K562 (cell line): ENCODE data around the gene CPNE9. TPM values are rescaled to one million over a fixed set of nuclear protein-coding genes. Genes with fewer than 3 reads are reported as not detected.

Experiments
- ATAC-seq: fragments of 200-7000 bp; cut with Tn5 transposase; 3 replicates; pipeline ENCODE4 v1.9.1; 2020; ENCODE audit warnings: moderate library complexity
- BruUV-seq: library from RNA; stranded (reverse); fragments of 400-500 nt; replicated peaks from 2 replicates; lab custom pipeline; 2021; lab: Mats Ljungman, UMichigan
- CTCF ChIA-PET: fragments of 300-600 bp; formaldehyde crosslinking; extraction: SDS; loops from one replicate; lab custom pipeline; 2021; ENCODE audit warnings: low intra/inter-chr PET ratio; lab: Yijun Ruan, JAX
- POLR2A ChIA-PET: fragments of 300-600, 350-650 bp; sonication (Branson Sonifier 250); formaldehyde crosslinking; extraction: SDS; loops from one replicate; lab custom pipeline; 2021; ENCODE audit warnings: antibody characterized with exemption, inconsistent platforms; lab: Yijun Ruan, JAX
- DNase-seq, 4 experiments: peaks; one replicate each; pipeline versions ENCODE4 v3.0.0 to v3.0.0-alpha.2; 2011 to 2018; ENCODE audit warnings: low spot score in 3 of 4, mixed read lengths in 3 of 4; ENCODE audit errors: extremely low read depth in 1 of 4
- FAIRE-seq: peaks from 2 replicates; lab custom pipeline; 2011; peaks lifted over from hg19 to GRCh38; lab: Jason Lieb, UNC
- H2AFZ ChIP-seq: 2 replicates; pipeline ENCODE4 v1.6.0; 2011; ENCODE audit warnings: low read depth, low read length, control low read depth, inconsistent platforms
- H3K27ac ChIP-seq: fragments of 200-600 bp; 3 replicates; pipeline ENCODE4 v1.8.0; 2011; ENCODE audit warnings: low read depth, mild to moderate bottlenecking, control low read depth, inconsistent platforms, low read length, moderate library complexity, mixed read lengths; ENCODE audit errors: extremely low read depth
- H3K27me3 ChIP-seq, 2 experiments: fragments of 300-600 bp in 1 of 2; 2 replicates in 1 of 2; 3 replicates in 1 of 2; pipeline versions ENCODE4 v1.6.0 to v1.8.0; 2011; ENCODE audit warnings: inconsistent platforms in 2 of 2, low read length in 2 of 2, mild to moderate bottlenecking in 1 of 2, mixed read lengths in 1 of 2, moderate library complexity in 1 of 2; ENCODE audit not compliant: control insufficient read depth in 2 of 2, insufficient read depth in 2 of 2
- H3K36me3 ChIP-seq: fragments of 300-600 bp; 3 replicates; pipeline ENCODE4 v1.8.0; 2011; ENCODE audit warnings: mild to moderate bottlenecking, low read length, inconsistent platforms; ENCODE audit not compliant: control insufficient read depth, insufficient read depth
- H3K4me1 ChIP-seq, 2 experiments: fragments of 200-600 bp in 1 of 2; replicated peaks in 1 of 2; 2 replicates in 1 of 2; 3 replicates in 1 of 2; pipeline versions ENCODE4 v1.5.1 to v1.8.0; 2011; ENCODE audit warnings: inconsistent platforms in 2 of 2, low read length in 2 of 2, mild to moderate bottlenecking in 1 of 2, mixed read lengths in 1 of 2, moderate library complexity in 1 of 2; ENCODE audit not compliant: control insufficient read depth in 2 of 2, insufficient read depth in 2 of 2
- H3K4me2 ChIP-seq: 2 replicates; pipeline ENCODE4 v1.6.1; 2011; ENCODE audit warnings: low read length, control low read depth, inconsistent platforms, mixed read lengths; ENCODE audit not compliant: insufficient read depth
- H3K4me3 ChIP-seq: fragments of 200-600 bp; sonication (generic), shearing (Covaris generic); 2 replicates; pipeline ENCODE4 v1.5.1; 2016; ENCODE audit warnings: control low read depth, inconsistent platforms
- H3K79me2 ChIP-seq: fragments of 200-600 bp; 3 replicates; pipeline ENCODE4 v1.8.0; 2011; ENCODE audit warnings: low read length, inconsistent platforms; ENCODE audit not compliant: control insufficient read depth, insufficient read depth
- H3K9ac ChIP-seq, 2 experiments: 2 replicates each; pipeline versions ENCODE4 v1.6.0 to v1.6.1; 2011; ENCODE audit warnings: low read depth in 2 of 2, low read length in 2 of 2, control low read depth in 1 of 2, inconsistent platforms in 1 of 2, mild to moderate bottlenecking in 1 of 2, mixed read lengths in 1 of 2; ENCODE audit not compliant: insufficient read depth in 1 of 2
- H3K9me1 ChIP-seq: one replicate; pipeline ENCODE4 v1.6.0; 2011; ENCODE audit warnings: inconsistent platforms, mild to moderate bottlenecking, low read length, moderate library complexity; ENCODE audit not compliant: control insufficient read depth, insufficient read depth
- H3K9me3 ChIP-seq: replicated peaks from 2 replicates; pipeline ENCODE4 v1.5.1; 2011; ENCODE audit warnings: low read depth, low read length, inconsistent platforms; ENCODE audit not compliant: control insufficient read depth, insufficient read depth
- H4K20me1 ChIP-seq: replicated peaks from 2 replicates; pipeline ENCODE4 v1.6.1; 2011; ENCODE audit warnings: low read length, inconsistent platforms, mixed read lengths; ENCODE audit not compliant: control insufficient read depth, insufficient read depth
- BCOR ChIP-seq: fragments of 450-650 bp; IDR thresholded peaks from 2 replicates; pipeline ENCODE4 v1.6.1; 2016
- KDM1A ChIP-seq, 2 experiments: fragments of 450-650 bp; IDR thresholded peaks; 2 replicates each; pipeline ENCODE4 v1.6.1; 2016; ENCODE audit warnings: mild to moderate bottlenecking in 2 of 2
- RBM15 ChIP-seq: fragments of 200-400 bp; formaldehyde crosslinking; IDR thresholded peaks from 2 replicates; pipeline ENCODE4 v1.6.1; 2018; ENCODE audit warnings: mild to moderate bottlenecking, low read length, moderate library complexity; ENCODE audit not compliant: insufficient read depth
- RBM25 ChIP-seq: fragments of 200-400 bp; formaldehyde crosslinking; IDR thresholded peaks from 2 replicates; pipeline ENCODE4 v1.6.1; 2018; ENCODE audit warnings: low read length, low read depth, moderate library complexity; ENCODE audit not compliant: severe bottlenecking
- RCOR1 ChIP-seq, 2 experiments: IDR thresholded peaks; 2 replicates each; pipeline ENCODE4 v1.6.1; 2012; ENCODE audit warnings: low read depth in 2 of 2, low read length in 2 of 2, borderline replicate concordance in 1 of 2, improper control_type of control experiment in 1 of 2
- ZFP36 ChIP-seq: fragments of 150-350 bp; IDR thresholded peaks from 2 replicates; pipeline ENCODE4 v1.6.1; 2018; ENCODE audit warnings: low read length, low read depth; ENCODE audit not compliant: partially characterized antibody
- ZNF143 ChIP-seq: sonication (generic); formaldehyde crosslinking; IDR thresholded peaks from 2 replicates; pipeline ENCODE4 v1.9.0; 2022; ENCODE audit warnings: mild to moderate bottlenecking, missing genetic modification reagents
- WGBS: fragments of 100-300 bp; shearing (Covaris generic); methylation state at CpG from one replicate; pipeline ENCODE4 v1.1.6; 2016; ENCODE audit warnings: low coverage, mixed read lengths; ENCODE audit not compliant: insufficient coverage; ENCODE audit errors: missing lambda C conversion rate; 5-methylcytosine and 5-hydroxymethylcytosine counted together
- in situ Hi-C: fragments of 300-500 bp; cut with MboI; formaldehyde crosslinking; loops from 4 replicates; pipeline ENCODE4 v1.15.0; 2018; ENCODE audit warnings: inconsistent platforms, mixed read lengths
- intact Hi-C: fragments of 100-400 bp; cut with micrococcal nuclease; formaldehyde crosslinking; loops from 2 replicates; pipeline ENCODE4 v1.14.2; 2022
- polyA plus RNA-seq, 8 experiments: library from polyadenylated mRNA; depleted of rRNA in 4 of 8; stranded (reverse) in 5 of 8; unstranded in 3 of 8; fragments of >200 nt; fragmentation: Nextera tagmentation in 2 of 8; fragmentation: Illumina TruSeq in 1 of 8; extraction: Ambion mirVana in 2 of 8; extraction: Trizol in 1 of 8; gene quantifications; 2 replicates each; pipeline versions ENCODE4 v1.2.1 to v1.2.3, GENCODE V29; 2011 to 2014; ENCODE audit warnings: inconsistent platforms in 1 of 8, missing spikeins in 1 of 8
- total RNA-seq, 7 experiments: library from RNA; depleted of rRNA in 6 of 7; stranded (reverse); fragments of >200 nt in 6 of 7; fragmentation: Illumina TruSeq in 2 of 7; extraction: Trizol in 2 of 7; gene quantifications; 2 replicates each; pipeline versions ENCODE4 v1.2.1 to v1.2.3, GENCODE V29; 2011 to 2021; ENCODE audit warnings: low replicate concordance in 1 of 7

The CPNE9 gene
- total and polyA plus RNA-seq, 9 of the 15 experiments (the other 6 are each of a cell fraction or from before 2014, with no cell fraction given): 0.22 to 0.56 (median 0.29) TPM; not detected in 3

DNA sequence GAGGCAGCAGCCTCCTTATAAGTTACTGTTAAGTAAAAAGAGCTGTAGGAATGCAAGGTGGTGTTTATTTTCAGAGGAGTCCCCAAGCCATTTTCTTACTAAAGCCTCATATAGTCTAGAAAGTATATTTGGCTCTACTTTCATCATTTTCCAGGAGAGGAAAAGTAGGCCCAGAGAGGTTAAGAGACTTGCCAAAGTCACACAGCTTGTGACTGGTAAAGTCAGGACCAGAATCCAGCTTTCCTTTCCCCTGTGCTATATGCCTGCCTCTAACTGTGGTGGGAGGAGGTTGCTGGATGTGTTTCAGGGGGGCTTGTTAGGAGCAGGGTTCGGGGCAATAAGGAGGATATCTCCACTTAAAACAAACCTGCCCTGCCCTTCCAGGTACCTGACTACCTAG lies 38.9 kb downstream of the CPNE9 start:
- FAIRE-seq (no peak), DNase-seq (no peak), ATAC-seq (no peak)
- intact Hi-C loops: no loop called here
- H3K36me3 ChIP-seq: peaks cover 100% of the 10 kb centered on the region
- ChIA-PET POLR2A (interaction anchor here (6.1 kb wide), 1 partner anchor 10 kb away, joined by 60 read pairs; the partner anchor contains the start of gene BRPF1), CTCF (no interaction called here)
- H3K4me2 ChIP-seq: no peak overlapping the region
- in situ Hi-C loops: no loop called here
- TF ChIP-seq KDM1A (IDR thresholded peaks at IDR 0.05): peak; percentile 21 to 43; a peak in 2 of 4 replicates
- TF ChIP-seq ZFP36: peak; percentile 86
- TF ChIP-seq BCOR: peak; percentile 82
- peak; percentile 89 for TF ChIP-seq RBM25
- TF ChIP-seq RCOR1 (IDR thresholded peaks at IDR 0.05; ENCODE audit: borderline replicate concordance in 1 of 2, low read depth in 2 of 2, low read length in 2 of 2): 0 out of 4 replicates have a peak, but pooled peaks of 1 of the 2 experiments have one; percentile 16
- TF ChIP-seq ZNF143: no peak
- TF ChIP-seq RBM15: no peak
- no peaks in the 10 kb centered on the region for H3K9me3 ChIP-seq
- H3K9me1 ChIP-seq: no peaks in the 10 kb centered on the region
- H4K20me1 ChIP-seq: 0 out of 2 replicates have a peak, but pooled peaks cover 5% of the 10 kb centered on the region
- no peak overlapping the region for H3K9ac ChIP-seq
- H3K79me2 ChIP-seq: no peaks in the 10 kb centered on the region; the same call in 2 of the 3 replicates
- H3K27me3 ChIP-seq: no peaks in the 10 kb centered on the region
- H3K4me1 ChIP-seq: peaks cover 0 to 6% of the 10 kb centered on the region in 2 experiments; a peak in 1 of 5 replicates
- no peak overlapping the region for H3K27ac ChIP-seq
- WGBS: 100% methylated on average over 1 of the region's 1 CpG
- BruUV-seq: no TSS peak
- no peak overlapping the region for H2AFZ ChIP-seq
- H3K4me3 ChIP-seq: no peak overlapping the region
